ENCODE measurements around the gene LRRC26.

LRRC26 gene

DNA sequence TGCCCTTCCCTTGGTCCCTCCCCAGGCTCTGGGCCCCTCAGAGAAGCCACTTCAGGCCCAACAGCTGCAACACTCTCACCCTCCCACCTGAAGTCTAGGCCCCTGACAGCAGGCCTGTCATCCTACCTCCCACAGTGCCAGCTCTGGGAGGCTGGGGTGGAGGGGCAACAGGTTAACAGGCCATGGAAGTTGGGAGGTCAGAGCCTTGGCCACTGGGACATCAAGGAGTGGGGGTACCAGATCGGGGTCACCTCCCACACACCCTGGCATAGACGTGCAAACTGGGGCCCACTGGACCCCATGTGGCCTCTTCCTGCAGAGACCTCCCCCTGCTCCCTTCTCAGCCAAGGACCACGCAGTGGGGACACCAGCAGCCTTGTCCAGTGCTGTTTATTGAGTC, 21.4 kb upstream of the LRRC26 start:
- Histone ChIP-seq H3K36me3 (ENCODE audit: control insufficient read depth in 1 of 2, insufficient read depth in 2 of 2, low read length in 2 of 2) (peaks cover 18 to 41% of the 10 kb centered on the region in 2 donors), H3K27ac (ENCODE audit: low read depth, low read length) (no peak overlapping the region), H3K27me3 (ENCODE audit: control insufficient read depth in 1 of 2, insufficient read depth in 2 of 2, low read length in 2 of 2) (no peaks in the 10 kb centered on the region), H3K9me3 (ENCODE audit: control insufficient read depth in 1 of 2, low read length in 2 of 2) (no peaks in the 10 kb centered on the region), H3K9ac (ENCODE audit: low read depth in 1 of 2, low read length in 2 of 2) (no peak overlapping the region), H3K4me1 (ENCODE audit: control insufficient read depth in 1 of 2, insufficient read depth in 2 of 2, low read length in 2 of 2) (peaks cover 51 to 65% of the 10 kb centered on the region in 2 donors), H3K4me3 (ENCODE audit: low read depth in 1 of 2, low read length in 2 of 2) (no peak overlapping the region)

- H3K27ac ChIP-seq (ENCODE audit: low read depth, low read length) = peak overlapping the region; percentile 20
- H3K9ac ChIP-seq (ENCODE audit: low read depth in 1 of 2, low read length in 2 of 2) = no peak overlapping the region
- peaks cover 44 to 61% of the 10 kb centered on the region in 2 donors for H3K4me1 ChIP-seq (ENCODE audit: control insufficient read depth in 1 of 2, insufficient read depth in 2 of 2, low read length in 2 of 2)
- H3K4me3 ChIP-seq (ENCODE audit: low read depth in 1 of 2, low read length in 2 of 2) = peak overlapping the region in 1 of 2 donors; percentile 95
- H3K9me3 ChIP-seq (ENCODE audit: control insufficient read depth in 1 of 2, low read length in 2 of 2) = no peaks in the 10 kb centered on the region
- H3K27me3 ChIP-seq (ENCODE audit: control insufficient read depth in 1 of 2, insufficient read depth in 2 of 2, low read length in 2 of 2) = no peaks in the 10 kb centered on the region
- H3K36me3 ChIP-seq (ENCODE audit: control insufficient read depth in 1 of 2, insufficient read depth in 2 of 2, low read length in 2 of 2) = peaks cover 18 to 49% of the 10 kb centered on the region in 2 donors
These were observed 20.5 kb upstream of the LRRC26 start for GRCh38 chr9:137190315-137190856.

- no peaks in the 10 kb centered on the region for H3K27me3 ChIP-seq (ENCODE audit: control insufficient read depth in 1 of 2, insufficient read depth in 2 of 2, low read length in 2 of 2)
- peaks cover 36 to 53% of the 10 kb centered on the region in 2 donors for H3K4me1 ChIP-seq (ENCODE audit: control insufficient read depth in 1 of 2, insufficient read depth in 2 of 2, low read length in 2 of 2)
- peak overlapping the region; percentile 72 to 98 for H3K9ac ChIP-seq (ENCODE audit: low read depth in 1 of 2, low read length in 2 of 2)
- peak overlapping the region; percentile 95 to 99 for H3K4me3 ChIP-seq (ENCODE audit: low read depth in 1 of 2, low read length in 2 of 2)
- H3K36me3 ChIP-seq (ENCODE audit: control insufficient read depth in 1 of 2, insufficient read depth in 2 of 2, low read length in 2 of 2) = peaks cover 18 to 57% of the 10 kb centered on the region in 2 donors
- H3K9me3 ChIP-seq (ENCODE audit: control insufficient read depth in 1 of 2, low read length in 2 of 2) = no peaks in the 10 kb centered on the region
- peak overlapping the region; percentile 95 for H3K27ac ChIP-seq (ENCODE audit: low read depth, low read length)
These were observed 19.7 kb upstream of the LRRC26 start for GRCh38 chr9:137189297-137190295.

DNA sequence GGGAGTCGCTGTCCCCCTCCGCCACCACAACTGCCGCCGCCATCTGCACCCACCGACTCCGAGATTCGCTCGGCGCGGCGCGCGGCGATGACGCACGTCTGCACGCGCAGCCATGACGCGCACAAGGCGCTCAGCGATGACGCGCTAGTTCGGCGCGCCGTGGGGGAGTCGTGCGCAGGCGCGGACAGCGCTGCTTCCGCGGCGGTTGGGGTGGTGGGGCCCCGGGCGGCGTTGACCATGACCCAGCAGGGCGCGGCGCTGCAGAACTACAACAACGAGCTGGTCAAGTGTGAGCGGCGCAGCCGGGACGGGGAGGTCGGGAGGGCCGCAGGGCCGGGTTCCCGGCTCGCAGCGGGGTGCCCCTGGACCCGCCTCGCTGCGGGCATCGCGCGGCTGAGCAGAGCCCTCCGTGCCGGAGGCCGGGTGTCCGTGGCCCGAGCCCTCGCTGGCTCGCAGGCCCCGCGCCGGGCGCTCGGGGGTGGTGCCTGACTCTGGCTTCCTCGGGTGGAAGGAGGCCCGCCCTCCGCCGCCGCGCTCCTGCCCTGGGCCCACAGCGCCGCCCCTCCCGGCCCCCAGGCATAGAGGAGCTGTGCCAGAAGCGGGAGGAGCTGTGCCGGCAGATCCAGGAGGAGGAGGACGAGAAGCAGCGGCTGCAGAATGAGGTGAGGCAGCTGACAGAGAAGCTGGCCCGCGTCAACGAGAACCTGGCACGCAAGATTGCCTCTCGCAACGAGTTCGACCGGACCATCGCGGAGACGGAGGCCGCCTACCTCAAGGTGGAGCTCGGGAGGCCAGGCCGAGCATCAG, 18.8 kb upstream of the LRRC26 start, which contains the start of the genes ANAPC2 and SSNA1:
TSS of gene ANAPC2 (minus strand) at position 71 of the 807 bp plus-strand sequence. CDS start at position 43, 28 bp downstream.
TSS of gene SSNA1 (plus strand) at position 187 of the 807 bp plus-strand sequence. CDS start at position 238, 51 bp downstream.
- peaks cover 23 to 66% of the 10 kb centered on the region in 2 donors for H3K36me3 ChIP-seq (ENCODE audit: control insufficient read depth in 1 of 2, insufficient read depth in 2 of 2, low read length in 2 of 2)
- no peaks in the 10 kb centered on the region for H3K27me3 ChIP-seq (ENCODE audit: control insufficient read depth in 1 of 2, insufficient read depth in 2 of 2, low read length in 2 of 2)
- peak within 1 kb of the TSS; percentile 95 to 99 for H3K4me3 ChIP-seq (ENCODE audit: low read depth in 1 of 2, low read length in 2 of 2)
- peak within 1 kb of the TSS; percentile 72 to 98 for H3K9ac ChIP-seq (ENCODE audit: low read depth in 1 of 2, low read length in 2 of 2)
- H3K9me3 ChIP-seq (ENCODE audit: control insufficient read depth in 1 of 2, low read length in 2 of 2) = no peaks in the 10 kb centered on the region
- H3K27ac ChIP-seq (ENCODE audit: low read depth, low read length) = peak within 1 kb of the TSS; percentile 95
- peaks cover 35 to 50% of the 10 kb centered on the region in 2 donors for H3K4me1 ChIP-seq (ENCODE audit: control insufficient read depth in 1 of 2, insufficient read depth in 2 of 2, low read length in 2 of 2)

- H3K9me3 ChIP-seq (ENCODE audit: control insufficient read depth in 1 of 2, low read length in 2 of 2) = no peaks in the 10 kb centered on the region
- peak overlapping the region; percentile 95 for H3K27ac ChIP-seq (ENCODE audit: low read depth, low read length)
- peak overlapping the region; percentile 95 to 99 for H3K4me3 ChIP-seq (ENCODE audit: low read depth in 1 of 2, low read length in 2 of 2)
- H3K9ac ChIP-seq (ENCODE audit: low read depth in 1 of 2, low read length in 2 of 2) = peak overlapping the region; percentile 72 to 98
- H3K36me3 ChIP-seq (ENCODE audit: control insufficient read depth in 1 of 2, insufficient read depth in 2 of 2, low read length in 2 of 2) = peaks cover 28 to 72% of the 10 kb centered on the region in 2 donors
- no peaks in the 10 kb centered on the region for H3K27me3 ChIP-seq (ENCODE audit: control insufficient read depth in 1 of 2, insufficient read depth in 2 of 2, low read length in 2 of 2)
- peaks cover 35 to 50% of the 10 kb centered on the region in 2 donors for H3K4me1 ChIP-seq (ENCODE audit: control insufficient read depth in 1 of 2, insufficient read depth in 2 of 2, low read length in 2 of 2)
These were observed 18.2 kb upstream of the LRRC26 start for GRCh38 chr9:137188086-137188489.

- Histone ChIP-seq H3K27ac (ENCODE audit: low read depth, low read length) (no peak overlapping the region), H3K4me1 (ENCODE audit: control insufficient read depth in 1 of 2, insufficient read depth in 2 of 2, low read length in 2 of 2) (peaks cover 35 to 50% of the 10 kb centered on the region in 2 donors), H3K27me3 (ENCODE audit: control insufficient read depth in 1 of 2, insufficient read depth in 2 of 2, low read length in 2 of 2) (no peaks in the 10 kb centered on the region), H3K36me3 (ENCODE audit: control insufficient read depth in 1 of 2, insufficient read depth in 2 of 2, low read length in 2 of 2) (peaks cover 25 to 73% of the 10 kb centered on the region in 2 donors), H3K9ac (ENCODE audit: low read depth in 1 of 2, low read length in 2 of 2) (peak overlapping the region; percentile 72 to 98), H3K4me3 (ENCODE audit: low read depth in 1 of 2, low read length in 2 of 2) (peak overlapping the region; percentile 95 to 99), H3K9me3 (ENCODE audit: control insufficient read depth in 1 of 2, low read length in 2 of 2) (no peaks in the 10 kb centered on the region)
These were observed 17.5 kb upstream of the LRRC26 start for GRCh38 chr9:137187386-137187785.

- peaks cover 23 to 68% of the 10 kb centered on the region in 2 donors for H3K36me3 ChIP-seq (ENCODE audit: control insufficient read depth in 1 of 2, insufficient read depth in 2 of 2, low read length in 2 of 2)
- H3K9ac ChIP-seq (ENCODE audit: low read depth in 1 of 2, low read length in 2 of 2) = no peak overlapping the region
- H3K4me3 ChIP-seq (ENCODE audit: low read depth in 1 of 2, low read length in 2 of 2) = peak overlapping the region in 1 of 2 donors; percentile 99
- no peak overlapping the region for H3K27ac ChIP-seq (ENCODE audit: low read depth, low read length)
- peaks cover 35 to 46% of the 10 kb centered on the region in 2 donors for H3K4me1 ChIP-seq (ENCODE audit: control insufficient read depth in 1 of 2, insufficient read depth in 2 of 2, low read length in 2 of 2)
- no peaks in the 10 kb centered on the region for H3K27me3 ChIP-seq (ENCODE audit: control insufficient read depth in 1 of 2, insufficient read depth in 2 of 2, low read length in 2 of 2)
- no peaks in the 10 kb centered on the region for H3K9me3 ChIP-seq (ENCODE audit: control insufficient read depth in 1 of 2, low read length in 2 of 2)
These were observed 16.5 kb upstream of the LRRC26 start for GRCh38 chr9:137186385-137186784.

DNA sequence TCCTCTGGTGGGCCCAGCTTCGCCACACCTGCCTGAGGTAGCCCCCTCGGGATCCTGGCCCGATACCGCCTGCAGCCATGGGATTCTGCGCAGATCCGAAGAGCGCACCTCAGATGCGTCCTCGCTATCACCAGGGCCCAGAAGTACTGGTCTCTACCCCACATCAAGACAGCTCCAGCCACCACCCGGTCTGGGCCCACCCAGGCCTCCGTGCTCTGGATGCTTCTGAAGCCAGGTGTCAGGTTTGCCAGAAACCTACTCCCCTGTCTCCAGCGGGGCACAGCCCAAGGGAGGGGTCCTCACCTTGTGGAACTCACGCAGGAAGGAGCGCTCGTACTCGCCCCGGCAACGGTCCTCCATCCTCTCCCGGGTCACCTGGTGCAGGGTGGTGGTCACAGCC, 16.1 kb upstream of the LRRC26 start:
- peaks cover 35 to 43% of the 10 kb centered on the region in 2 donors for H3K4me1 ChIP-seq (ENCODE audit: control insufficient read depth in 1 of 2, insufficient read depth in 2 of 2, low read length in 2 of 2)
- no peaks in the 10 kb centered on the region for H3K9me3 ChIP-seq (ENCODE audit: control insufficient read depth in 1 of 2, low read length in 2 of 2)
- no peak overlapping the region for H3K27ac ChIP-seq (ENCODE audit: low read depth, low read length)
- H3K9ac ChIP-seq (ENCODE audit: low read depth in 1 of 2, low read length in 2 of 2) = no peak overlapping the region
- H3K4me3 ChIP-seq (ENCODE audit: low read depth in 1 of 2, low read length in 2 of 2) = no peak overlapping the region
- H3K27me3 ChIP-seq (ENCODE audit: control insufficient read depth in 1 of 2, insufficient read depth in 2 of 2, low read length in 2 of 2) = no peaks in the 10 kb centered on the region
- H3K36me3 ChIP-seq (ENCODE audit: control insufficient read depth in 1 of 2, insufficient read depth in 2 of 2, low read length in 2 of 2) = peaks cover 19 to 69% of the 10 kb centered on the region in 2 donors

GRCh38 chr9:137184881-137185660, 15.2 kb upstream of the LRRC26 start:
- Histone ChIP-seq H3K4me3 (ENCODE audit: low read depth in 1 of 2, low read length in 2 of 2) (no peak overlapping the region), H3K36me3 (ENCODE audit: control insufficient read depth in 1 of 2, insufficient read depth in 2 of 2, low read length in 2 of 2) (peaks cover 21 to 69% of the 10 kb centered on the region in 2 donors), H3K9ac (ENCODE audit: low read depth in 1 of 2, low read length in 2 of 2) (no peak overlapping the region), H3K27me3 (ENCODE audit: control insufficient read depth in 1 of 2, insufficient read depth in 2 of 2, low read length in 2 of 2) (no peaks in the 10 kb centered on the region), H3K9me3 (ENCODE audit: control insufficient read depth in 1 of 2, low read length in 2 of 2) (no peaks in the 10 kb centered on the region), H3K4me1 (ENCODE audit: control insufficient read depth in 1 of 2, insufficient read depth in 2 of 2, low read length in 2 of 2) (peaks cover 27 to 34% of the 10 kb centered on the region in 2 donors), H3K27ac (ENCODE audit: low read depth, low read length) (no peak overlapping the region)

Measured in duodenal mucosa (tissue), 2 donors.